ENCODE measurements around the gene LRRC42. TPM values are rescaled to one million over a fixed set of nuclear protein-coding genes. Genes with fewer than 3 reads are reported as not detected.
"Not testable (repeated sequence)": the region's sequence is repeated elsewhere in the genome, so short reads cannot be mapped to it uniquely, and the experiment has no call there.

Gene LRRC42
- total RNA-seq, 1 donor from 2014 or later = 22.9 TPM

GRCh38 chr1:53967409-53968124 lies 21.4 kb downstream of the LRRC42 start:
- no peak for DNase-seq

- no peak for DNase-seq
Observed at GRCh38 chr1:53968125-53968513, 22.0 kb downstream of the LRRC42 start.

GRCh38 chr1:53969323-53969722 lies 23.2 kb downstream of the LRRC42 start:
- DNase-seq = not testable (repeated sequence)

GRCh38 chr1:53971718-53972117 lies 25.6 kb downstream of the LRRC42 start:
- no peak for DNase-seq

GRCh38 chr1:53975861-53976260 lies 29.7 kb downstream of the LRRC42 start:
- DNase-seq = no peak

GRCh38 chr1:53979712-53980450 lies 33.7 kb downstream of the LRRC42 start:
- DNase-seq = no peak

GRCh38 chr1:53981220-53981619 lies 35.1 kb downstream of the LRRC42 start:
- no peak for DNase-seq

GRCh38 chr1:53982034-53982762 lies 36.0 kb downstream of the LRRC42 start:
- DNase-seq = peak; percentile 20

GRCh38 chr1:53982763-53983104 lies 36.6 kb downstream of the LRRC42 start:
- DNase-seq = no peak

GRCh38 chr1:53984726-53985125 lies 38.6 kb downstream of the LRRC42 start:
- no peak for DNase-seq

- no peak for DNase-seq
Observed at GRCh38 chr1:53986458-53986857, 40.3 kb downstream of the LRRC42 start.

GRCh38 chr1:53987880-53988279 lies 41.7 kb downstream of the LRRC42 start:
- no peak for DNase-seq

- no peak for DNase-seq
Observed at GRCh38 chr1:53992085-53992874, 46.1 kb downstream of the LRRC42 start.

GRCh38 chr1:53994516-53994915 lies 48.4 kb downstream of the LRRC42 start:
- not testable (repeated sequence) for DNase-seq

GRCh38 chr1:53995683-53996082 lies 49.5 kb downstream of the LRRC42 start:
- DNase-seq = no peak

- DNase-seq = no peak
Observed at GRCh38 chr1:53998223-53998622, 52.1 kb downstream of the LRRC42 start.

- DNase-seq = no peak
Observed at GRCh38 chr1:53999920-54000319, 53.8 kb downstream of the LRRC42 start.

GRCh38 chr1:54001591-54001990 lies 55.4 kb downstream of the LRRC42 start:
- DNase-seq = no peak

- DNase-seq = no peak
Observed at GRCh38 chr1:54002544-54003248, 56.5 kb downstream of the LRRC42 start.

- DNase-seq = no peak
Observed at GRCh38 chr1:54003249-54003646, 57.1 kb downstream of the LRRC42 start.

GRCh38 chr1:54003750-54004480 lies 57.8 kb downstream of the LRRC42 start:
- not testable (repeated sequence) for DNase-seq
